Measurements from ENCODE around the gene CRMP1.

CRMP1 gene

GRCh38 chr4:5927116-5927515, 34.2 kb upstream of the CRMP1 start:
- TF ChIP-seq EZH2phosphoT487 (IDR thresholded peaks at IDR 0.05; ENCODE audit: borderline replicate concordance) (no peak), CTCF (conservative IDR thresholded peaks at IDR 0.05; ENCODE audit: low read length) (no peak)
- Histone ChIP-seq H3K36me3 (ENCODE audit: insufficient read depth, low read length) (no peaks in the 10 kb centered on the region), H2AFZ (ENCODE audit: low read length) (no peak overlapping the region), H3K27me3 (ENCODE audit: insufficient read depth, low read length, poor library complexity, severe bottlenecking) (no peaks in the 10 kb centered on the region), H4K20me1 (ENCODE audit: insufficient read depth, low read length, poor library complexity, severe bottlenecking) (no peaks in the 10 kb centered on the region), H3K4me3 (ENCODE audit: low read length, poor library complexity, severe bottlenecking) (no peak overlapping the region), H3K9me2 (replicated peaks; ENCODE audit: low read depth, low read length) (no peaks in the 10 kb centered on the region), H3K4me1 (ENCODE audit: insufficient read depth, low read length, poor library complexity, severe bottlenecking) (no peaks in the 10 kb centered on the region), H3F3A (ENCODE audit: low read depth) (no peaks in the 10 kb centered on the region), H3K9ac (ENCODE audit: low read depth, low read length, poor library complexity, severe bottlenecking) (no peak overlapping the region), H3K79me2 (ENCODE audit: insufficient read depth, low read length) (no peaks in the 10 kb centered on the region), H3K9me3 (ENCODE audit: insufficient read depth, low read depth, low read length) (no peaks in the 10 kb centered on the region), H3K4me2 (ENCODE audit: low read depth, low read length, poor library complexity, severe bottlenecking) (no peak overlapping the region)

GRCh38 chr4:5926598-5926997, 33.7 kb upstream of the CRMP1 start:
- TF ChIP-seq CTCF (conservative IDR thresholded peaks at IDR 0.05; ENCODE audit: low read length) (no peak), EZH2phosphoT487 (IDR thresholded peaks at IDR 0.05; ENCODE audit: borderline replicate concordance) (no peak)
- no peaks in the 10 kb centered on the region for H3K9me2 ChIP-seq (replicated peaks; ENCODE audit: low read depth, low read length)
- no peaks in the 10 kb centered on the region for H3F3A ChIP-seq (ENCODE audit: low read depth)
- no peaks in the 10 kb centered on the region for H3K27me3 ChIP-seq (ENCODE audit: insufficient read depth, low read length, poor library complexity, severe bottlenecking)
- H3K4me1 ChIP-seq (ENCODE audit: insufficient read depth, low read length, poor library complexity, severe bottlenecking), result no peaks in the 10 kb centered on the region
- no peaks in the 10 kb centered on the region for H3K9me3 ChIP-seq (ENCODE audit: insufficient read depth, low read depth, low read length)
- H3K79me2 ChIP-seq (ENCODE audit: insufficient read depth, low read length), result no peaks in the 10 kb centered on the region
- H3K4me2 ChIP-seq (ENCODE audit: low read depth, low read length, poor library complexity, severe bottlenecking), result no peak overlapping the region
- H3K9ac ChIP-seq (ENCODE audit: low read depth, low read length, poor library complexity, severe bottlenecking), result no peak overlapping the region
- H3K36me3 ChIP-seq (ENCODE audit: insufficient read depth, low read length), result no peaks in the 10 kb centered on the region
- no peaks in the 10 kb centered on the region for H4K20me1 ChIP-seq (ENCODE audit: insufficient read depth, low read length, poor library complexity, severe bottlenecking)
- no peak overlapping the region for H3K4me3 ChIP-seq (ENCODE audit: low read length, poor library complexity, severe bottlenecking)
- no peak overlapping the region for H2AFZ ChIP-seq (ENCODE audit: low read length)

GRCh38 chr4:5925419-5926200, 32.7 kb upstream of the CRMP1 start:
- H3K9me3 ChIP-seq (ENCODE audit: insufficient read depth, low read depth, low read length), result no peaks in the 10 kb centered on the region
- TF ChIP-seq CTCF (conservative IDR thresholded peaks at IDR 0.05; ENCODE audit: low read length) (no peak), EZH2phosphoT487 (IDR thresholded peaks at IDR 0.05; ENCODE audit: borderline replicate concordance) (no peak)

More at GRCh38 chr4:5925419-5926200, 32.7 kb upstream of the CRMP1 start:
- H3K79me2 ChIP-seq (ENCODE audit: insufficient read depth, low read length), result no peaks in the 10 kb centered on the region
- H2AFZ ChIP-seq (ENCODE audit: low read length), result no peak overlapping the region
- no peaks in the 10 kb centered on the region for H4K20me1 ChIP-seq (ENCODE audit: insufficient read depth, low read length, poor library complexity, severe bottlenecking)
- H3K9me2 ChIP-seq (replicated peaks; ENCODE audit: low read depth, low read length), result no peaks in the 10 kb centered on the region
- no peaks in the 10 kb centered on the region for H3F3A ChIP-seq (ENCODE audit: low read depth)
- H3K9ac ChIP-seq (ENCODE audit: low read depth, low read length, poor library complexity, severe bottlenecking), result no peak overlapping the region
- H3K36me3 ChIP-seq (ENCODE audit: insufficient read depth, low read length), result no peaks in the 10 kb centered on the region
- H3K27me3 ChIP-seq (ENCODE audit: insufficient read depth, low read length, poor library complexity, severe bottlenecking), result no peaks in the 10 kb centered on the region
- H3K4me2 ChIP-seq (ENCODE audit: low read depth, low read length, poor library complexity, severe bottlenecking), result no peak overlapping the region
- H3K4me3 ChIP-seq (ENCODE audit: low read length, poor library complexity, severe bottlenecking), result no peak overlapping the region
- H3K4me1 ChIP-seq (ENCODE audit: insufficient read depth, low read length, poor library complexity, severe bottlenecking), result no peaks in the 10 kb centered on the region

All from Loucy (cell line).